GM20431 (cell line): Measurements from ENCODE around the gene PAX6.

Experiments
- in situ Hi-C: fragments of 300-500 bp; cut with MseI, MboI; formaldehyde crosslinking; loops from one replicate; pipeline ENCODE4 v1.15.0; 2020; ENCODE audit warnings: low sequenced_read_pairs; ENCODE audit not compliant: unreplicated experiment

PAX6 gene

GRCh38 chr11:31810779-31811647 lies at the start of gene PAX6:
TSS of gene PAX6 (minus strand) at chr11:31811322. CDS start at chr11:31806411, 4,911 bp downstream.
- in situ Hi-C loops: no loop called here

- in situ Hi-C loops: no loop called here
Observed at GRCh38 chr11:31860391-31860790, 49.3 kb upstream of the PAX6 start.

DNA sequence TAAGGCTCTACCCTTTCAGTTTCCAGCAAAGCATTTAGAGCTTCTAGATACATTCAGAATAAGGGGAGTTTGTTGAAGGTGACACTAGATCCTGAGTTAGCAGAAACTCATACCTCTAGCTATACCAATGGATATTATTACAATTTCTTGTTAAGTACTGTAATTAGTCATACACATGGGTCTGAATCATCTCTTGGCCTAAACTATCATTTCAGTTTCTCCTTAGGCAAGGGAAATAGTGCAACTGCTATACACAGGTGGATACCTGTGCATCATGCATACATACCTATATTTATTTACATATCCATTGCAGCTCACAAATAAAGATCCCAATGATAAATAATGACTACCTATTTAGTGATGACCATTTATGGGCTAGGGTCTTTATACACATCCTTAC lies 45.1 kb upstream of the PAX6 start:
- in situ Hi-C loops: no loop called here

DNA sequence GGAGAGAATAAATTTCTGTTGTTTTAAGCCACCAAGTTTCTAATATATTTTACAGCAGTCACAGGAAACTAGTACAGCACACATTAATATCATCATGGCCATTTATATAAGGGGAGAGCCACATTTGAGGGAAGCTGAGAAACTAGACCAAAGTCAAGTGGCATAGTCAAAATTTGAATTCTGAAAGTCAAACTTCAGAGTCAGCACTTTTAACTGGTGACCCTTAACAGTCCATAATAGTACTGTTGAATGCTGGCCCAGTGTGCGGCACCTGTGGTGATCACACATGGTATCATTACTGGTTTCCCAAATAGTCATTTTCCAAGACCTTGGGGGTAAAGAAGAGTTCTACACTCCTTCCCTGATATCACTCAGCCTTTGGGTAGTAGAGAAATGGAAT lies 44.3 kb upstream of the PAX6 start:
- in situ Hi-C loops: no loop called here

DNA sequence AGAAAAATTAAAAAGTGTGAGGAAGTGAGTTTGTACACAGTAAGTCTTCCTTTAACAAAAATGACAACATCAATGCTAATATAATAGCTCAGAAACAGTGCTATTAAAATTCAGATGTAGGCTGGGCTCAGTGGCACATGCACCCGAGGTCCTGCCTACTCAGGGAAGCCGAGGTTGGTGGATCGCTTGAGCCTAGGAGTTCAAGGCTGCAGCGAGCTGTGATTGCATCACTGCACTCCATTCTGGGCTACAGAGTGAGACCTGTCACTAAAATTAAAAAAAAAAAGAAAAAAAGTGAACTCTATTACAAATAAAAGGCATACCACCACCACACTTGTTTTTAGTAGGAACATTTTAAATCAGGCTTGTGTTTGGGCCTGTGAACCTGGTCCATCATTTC lies 39.2 kb upstream of the PAX6 start:
- in situ Hi-C loops: no loop called here

GRCh38 chr11:31847761-31848160 lies 36.6 kb upstream of the PAX6 start:
- in situ Hi-C loops: no loop called here

DNA sequence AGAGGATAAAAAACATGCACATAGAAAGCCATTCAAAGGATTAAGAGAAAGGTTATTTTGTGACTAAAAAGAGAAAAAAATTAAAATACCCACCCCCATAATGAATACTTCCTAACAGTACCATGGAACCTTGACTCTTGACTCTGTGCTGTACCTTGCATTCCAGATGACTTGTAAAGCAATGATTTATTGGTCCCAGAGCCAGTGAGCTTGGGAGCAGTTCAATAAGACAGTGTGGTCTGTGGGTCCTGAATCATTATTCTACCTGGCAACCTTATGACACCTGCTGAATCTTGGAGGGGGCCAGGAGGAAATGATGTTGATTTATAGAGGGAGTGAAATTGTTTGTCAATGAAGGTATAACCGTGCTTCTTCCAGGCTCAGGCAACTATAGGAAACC lies 34.2 kb upstream of the PAX6 start:
- in situ Hi-C loops: no loop called here

DNA sequence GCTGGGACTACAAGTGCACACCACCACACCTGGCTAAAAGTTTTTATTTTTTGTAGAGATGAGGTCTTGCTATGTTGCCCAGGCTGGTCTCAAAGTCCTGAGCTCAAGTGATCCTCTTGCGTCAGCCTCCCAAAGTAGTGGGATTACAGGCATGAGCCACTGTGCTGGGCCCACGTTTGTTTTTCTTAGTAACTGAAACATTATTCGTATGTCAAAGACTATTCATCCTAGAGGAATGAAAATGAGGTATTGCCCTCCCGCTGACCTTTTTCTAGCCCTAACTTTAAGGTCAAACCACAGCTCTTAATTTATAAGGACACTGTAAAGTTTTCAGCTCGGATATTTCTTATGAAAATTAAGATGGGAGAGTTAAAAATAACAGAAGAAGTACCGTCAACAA lies 33.2 kb upstream of the PAX6 start:
- in situ Hi-C loops: no loop called here

- in situ Hi-C loops: no loop called here
Observed at GRCh38 chr11:31841435-31841834, 30.3 kb upstream of the PAX6 start.

- in situ Hi-C loops: no loop called here
Observed at GRCh38 chr11:31834237-31834636, 23.1 kb upstream of the PAX6 start.

- in situ Hi-C loops: no loop called here
Observed at GRCh38 chr11:31830406-31830805, 19.3 kb upstream of the PAX6 start.

- in situ Hi-C loops: no loop called here
Observed at GRCh38 chr11:31828217-31828616, 17.1 kb upstream of the PAX6 start.

DNA sequence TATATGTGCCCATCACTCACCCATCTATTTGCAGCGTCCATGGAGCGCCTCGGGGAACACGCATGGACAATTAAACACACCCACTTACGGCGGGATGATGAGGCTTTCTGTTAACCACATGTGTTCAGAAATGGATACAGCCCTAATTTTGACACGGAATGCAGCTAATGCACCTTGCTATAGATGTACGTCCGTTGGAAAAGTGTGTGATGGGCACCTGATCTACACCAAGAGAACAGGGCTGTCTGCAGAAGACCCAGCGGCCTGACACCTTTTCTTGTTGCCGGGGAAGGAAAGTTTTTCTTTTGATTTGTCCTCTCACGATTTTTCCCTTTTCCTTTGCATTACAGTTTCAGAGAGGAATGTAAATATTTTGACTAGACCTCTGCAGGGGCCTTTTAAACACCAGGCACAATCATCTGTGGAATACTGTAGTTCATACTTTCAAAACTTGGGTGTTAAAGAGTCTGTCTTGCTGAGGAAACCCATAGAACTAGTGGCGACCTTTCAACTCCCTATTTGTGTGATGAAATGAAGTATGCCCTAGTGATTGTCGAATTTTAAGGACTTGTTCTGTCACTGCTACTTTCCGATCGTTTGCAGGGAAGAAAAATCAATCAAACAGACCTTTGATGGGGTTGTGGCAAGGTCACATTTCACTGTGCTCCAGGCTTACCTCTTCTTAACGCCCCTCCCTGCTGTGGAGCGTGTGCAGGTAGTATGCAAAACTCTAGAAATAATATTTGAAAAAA lies 16.5 kb upstream of the PAX6 start:
- in situ Hi-C loops: no loop called here

- in situ Hi-C loops: no loop called here
Observed at GRCh38 chr11:31826536-31827438, 15.7 kb upstream of the PAX6 start.

DNA sequence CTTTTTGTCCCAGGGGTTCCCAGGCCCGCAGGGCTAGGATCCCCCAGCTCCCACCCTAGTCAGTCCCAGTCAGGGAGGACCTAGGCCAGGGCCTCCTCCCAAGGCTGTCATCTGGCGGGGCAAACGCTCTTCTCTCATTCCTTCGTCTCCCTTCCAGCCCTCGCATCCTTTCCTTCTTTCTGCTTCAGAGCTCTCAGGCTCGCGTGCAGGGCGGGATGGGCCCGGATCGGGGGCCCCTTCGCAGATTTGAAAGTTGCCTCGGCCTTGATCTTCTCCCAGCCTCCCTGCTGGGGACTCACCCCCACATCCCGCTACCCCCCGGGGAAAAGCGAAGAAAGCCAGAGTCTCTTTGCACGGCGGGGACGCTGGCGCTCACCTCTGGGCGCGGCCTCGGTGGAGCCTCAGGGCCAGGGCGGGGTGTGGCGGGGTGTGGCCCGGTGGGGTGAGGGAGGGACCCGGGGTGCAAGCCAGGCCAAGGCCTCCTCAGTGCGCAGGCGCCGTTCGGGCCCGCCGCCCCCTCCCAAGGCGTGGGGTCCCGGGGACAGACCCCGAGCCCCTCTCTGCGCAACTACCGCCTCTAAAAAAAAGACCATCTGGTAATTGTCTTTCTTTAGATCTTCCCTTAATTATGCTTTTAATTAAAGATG lies 14.8 kb upstream of the PAX6 start:
- in situ Hi-C loops: no loop called here

DNA sequence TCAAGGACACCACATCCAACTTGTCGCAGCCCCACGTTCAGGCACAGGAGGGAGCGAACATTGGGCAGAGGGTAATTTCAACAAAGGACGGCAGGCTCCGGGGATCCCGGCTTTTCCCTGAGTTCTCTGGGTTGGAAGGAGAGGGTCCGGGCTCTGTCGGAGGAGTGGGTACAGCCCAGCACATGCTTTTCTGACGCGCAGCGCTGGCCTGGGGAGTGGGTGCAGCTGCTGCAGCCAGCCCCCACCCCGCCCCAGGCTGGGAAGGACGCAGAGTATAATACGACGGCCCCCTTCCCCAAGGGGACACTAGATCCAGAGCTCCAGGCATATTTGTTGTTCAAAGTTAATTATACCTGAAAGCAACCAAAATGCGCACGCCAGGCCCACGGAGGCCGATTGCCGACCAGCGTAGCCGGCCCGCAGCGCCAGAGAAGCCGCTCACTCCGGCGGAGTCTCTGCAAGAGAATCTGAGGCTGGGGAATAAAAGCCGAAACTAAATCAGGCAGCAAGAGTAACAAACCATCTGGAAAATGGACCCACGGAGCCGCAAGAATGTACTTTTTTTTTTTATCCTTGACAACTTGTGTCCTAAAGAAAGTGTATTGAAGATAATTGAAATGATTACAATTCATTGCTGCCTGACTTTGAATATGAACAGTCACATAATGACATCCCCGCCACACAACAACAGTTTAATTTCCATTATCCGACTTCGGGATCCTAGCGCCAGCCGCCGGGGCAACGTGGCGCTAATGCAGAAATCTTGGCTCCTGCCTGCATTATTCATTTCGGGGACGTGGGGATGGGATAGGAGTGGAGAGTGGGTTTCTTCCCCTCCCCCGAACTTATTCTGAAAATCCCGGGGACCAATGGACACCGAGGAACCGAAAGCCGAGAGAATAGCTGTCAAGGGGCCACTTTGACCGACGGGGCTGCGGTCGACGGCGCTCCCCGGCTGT lies 14.0 kb upstream of the PAX6 start:
- in situ Hi-C loops: no loop called here

DNA sequence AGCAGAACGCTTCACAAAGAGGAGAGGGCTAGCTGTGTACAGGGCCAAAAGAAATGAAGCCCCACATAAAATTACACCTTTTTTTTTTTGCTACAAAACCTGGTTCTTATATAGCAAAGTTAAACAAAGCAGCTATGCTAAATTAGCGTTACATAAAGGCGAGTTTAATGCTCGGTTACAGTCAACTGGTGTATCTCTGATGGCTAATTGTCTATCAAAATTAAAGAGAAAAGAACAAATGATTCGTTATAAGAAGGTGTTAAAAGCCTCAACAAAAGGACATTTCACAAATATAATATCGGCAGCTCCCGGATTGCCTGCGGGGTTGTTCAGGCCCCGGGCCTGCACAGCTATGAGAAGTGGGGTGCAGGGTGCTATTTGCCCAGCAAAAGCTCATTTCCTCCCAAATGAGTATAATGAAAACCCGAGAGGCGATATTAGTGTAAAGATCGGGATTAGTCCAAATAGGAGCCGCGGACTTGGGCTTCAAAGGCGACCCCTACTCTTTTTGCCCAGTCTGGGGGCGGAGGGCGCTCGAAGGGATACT lies 13.3 kb upstream of the PAX6 start:
- in situ Hi-C loops: no loop called here

DNA sequence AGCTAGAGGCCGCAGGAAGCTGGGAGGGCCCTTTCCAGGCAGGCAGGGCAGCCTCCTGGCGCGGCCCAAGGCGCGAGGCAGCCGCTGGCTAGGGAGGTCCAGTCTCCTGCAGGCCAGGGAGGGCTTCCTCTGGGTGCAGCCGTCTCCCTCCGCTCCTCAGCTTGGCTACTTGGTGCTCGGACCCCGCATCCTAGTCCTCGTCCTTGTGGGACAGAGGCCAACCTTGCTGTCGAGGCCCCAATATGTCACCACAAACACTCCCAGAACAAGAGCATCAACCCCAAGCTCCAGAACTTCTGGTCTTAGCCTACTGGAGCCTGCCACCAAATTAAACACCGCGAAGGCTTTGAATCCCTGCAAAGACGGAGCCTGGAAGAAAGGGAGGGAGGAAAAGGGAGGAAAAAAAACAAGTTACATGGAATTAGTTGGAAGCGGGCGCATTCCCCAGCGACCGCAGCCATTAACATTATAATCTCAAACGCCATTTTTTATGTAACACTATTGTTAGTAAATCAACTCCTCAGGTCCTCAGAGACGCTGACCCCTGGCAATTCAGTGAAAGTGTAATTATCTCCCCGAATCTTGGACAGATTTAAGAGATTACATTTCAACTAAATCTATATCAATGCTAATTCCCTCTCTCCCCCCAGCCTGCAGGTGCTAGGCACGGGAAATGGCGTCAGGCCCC lies 12.7 kb upstream of the PAX6 start:
- in situ Hi-C loops: no loop called here
